Measurements from ENCODE around the gene ATP6AP1. TPM values are rescaled to one million over a fixed set of nuclear protein-coding genes. Genes with fewer than 3 reads are reported as not detected.

The ATP6AP1 gene
- total and polyA plus RNA-seq, 9 of the 15 experiments (the other 6 are each of a cell fraction or from before 2014, with no cell fraction given), result 8.3 to 90.5 (median 52.9) TPM

- TF ChIP-seq POLR2B (IDR thresholded peaks at IDR 0.05; ENCODE audit: low read depth, partially characterized antibody), result peak; percentile 100
- TF ChIP-seq HCFC1 (IDR thresholded peaks at IDR 0.05; ENCODE audit: low read depth, low read length), result peak; percentile 73
- peak; percentile 40; the same call in 1 of the 2 replicates for TF ChIP-seq NR2C2 (CRISPR knock-in tag; IDR thresholded peaks at IDR 0.05)
- peak; percentile 67; the same call in 1 of the 2 replicates for TF ChIP-seq NR2C2 (tag; IDR thresholded peaks at IDR 0.05)
- TF ChIP-seq ZNF165 (CRISPR knock-in tag; IDR thresholded peaks at IDR 0.05; ENCODE audit: borderline replicate concordance), result no peak
- peak; percentile 16 for TF ChIP-seq POU5F1 (IDR thresholded peaks at IDR 0.05; ENCODE audit: borderline replicate concordance, low read depth, low read length, partially characterized antibody)
- 0 out of 2 replicates have a peak, but pooled peaks have one; percentile 47 for TF ChIP-seq ZNF232 (CRISPR knock-in tag; IDR thresholded peaks at IDR 0.05)
- TF ChIP-seq RB1 (IDR thresholded peaks at IDR 0.05; ENCODE audit: low read depth), result peak; percentile 34
- no peak for TF ChIP-seq CBX3 (IDR thresholded peaks at IDR 0.05; ENCODE audit: borderline replicate concordance in 1 of 2, low read length in 2 of 2)
- TF ChIP-seq, protein P1, sequence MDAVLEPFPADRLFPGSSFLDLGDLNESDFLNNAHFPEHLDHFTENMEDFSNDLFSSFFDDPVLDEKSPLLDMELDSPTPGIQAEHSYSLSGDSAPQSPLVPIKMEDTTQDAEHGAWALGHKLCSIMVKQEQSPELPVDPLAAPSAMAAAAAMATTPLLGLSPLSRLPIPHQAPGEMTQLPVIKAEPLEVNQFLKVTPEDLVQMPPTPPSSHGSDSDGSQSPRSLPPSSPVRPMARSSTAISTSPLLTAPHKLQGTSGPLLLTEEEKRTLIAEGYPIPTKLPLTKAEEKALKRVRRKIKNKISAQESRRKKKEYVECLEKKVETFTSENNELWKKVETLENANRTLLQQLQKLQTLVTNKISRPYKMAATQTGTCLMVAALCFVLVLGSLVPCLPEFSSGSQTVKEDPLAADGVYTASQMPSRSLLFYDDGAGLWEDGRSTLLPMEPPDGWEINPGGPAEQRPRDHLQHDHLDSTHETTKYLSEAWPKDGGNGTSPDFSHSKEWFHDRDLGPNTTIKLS (IDR thresholded peaks at IDR 0.05; ENCODE audit: borderline replicate concordance, low read depth), result peak; percentile 74; the same call in 1 of the 2 replicates
- TF ChIP-seq HNRNPUL1 (IDR thresholded peaks at IDR 0.05; ENCODE audit: low read length), result 0 out of 2 replicates have a peak, but pooled peaks have one; percentile 59
- peak; percentile 73 for TF ChIP-seq DACH1 (IDR thresholded peaks at IDR 0.05; ENCODE audit: partially characterized antibody)
- TF ChIP-seq, protein P2, sequence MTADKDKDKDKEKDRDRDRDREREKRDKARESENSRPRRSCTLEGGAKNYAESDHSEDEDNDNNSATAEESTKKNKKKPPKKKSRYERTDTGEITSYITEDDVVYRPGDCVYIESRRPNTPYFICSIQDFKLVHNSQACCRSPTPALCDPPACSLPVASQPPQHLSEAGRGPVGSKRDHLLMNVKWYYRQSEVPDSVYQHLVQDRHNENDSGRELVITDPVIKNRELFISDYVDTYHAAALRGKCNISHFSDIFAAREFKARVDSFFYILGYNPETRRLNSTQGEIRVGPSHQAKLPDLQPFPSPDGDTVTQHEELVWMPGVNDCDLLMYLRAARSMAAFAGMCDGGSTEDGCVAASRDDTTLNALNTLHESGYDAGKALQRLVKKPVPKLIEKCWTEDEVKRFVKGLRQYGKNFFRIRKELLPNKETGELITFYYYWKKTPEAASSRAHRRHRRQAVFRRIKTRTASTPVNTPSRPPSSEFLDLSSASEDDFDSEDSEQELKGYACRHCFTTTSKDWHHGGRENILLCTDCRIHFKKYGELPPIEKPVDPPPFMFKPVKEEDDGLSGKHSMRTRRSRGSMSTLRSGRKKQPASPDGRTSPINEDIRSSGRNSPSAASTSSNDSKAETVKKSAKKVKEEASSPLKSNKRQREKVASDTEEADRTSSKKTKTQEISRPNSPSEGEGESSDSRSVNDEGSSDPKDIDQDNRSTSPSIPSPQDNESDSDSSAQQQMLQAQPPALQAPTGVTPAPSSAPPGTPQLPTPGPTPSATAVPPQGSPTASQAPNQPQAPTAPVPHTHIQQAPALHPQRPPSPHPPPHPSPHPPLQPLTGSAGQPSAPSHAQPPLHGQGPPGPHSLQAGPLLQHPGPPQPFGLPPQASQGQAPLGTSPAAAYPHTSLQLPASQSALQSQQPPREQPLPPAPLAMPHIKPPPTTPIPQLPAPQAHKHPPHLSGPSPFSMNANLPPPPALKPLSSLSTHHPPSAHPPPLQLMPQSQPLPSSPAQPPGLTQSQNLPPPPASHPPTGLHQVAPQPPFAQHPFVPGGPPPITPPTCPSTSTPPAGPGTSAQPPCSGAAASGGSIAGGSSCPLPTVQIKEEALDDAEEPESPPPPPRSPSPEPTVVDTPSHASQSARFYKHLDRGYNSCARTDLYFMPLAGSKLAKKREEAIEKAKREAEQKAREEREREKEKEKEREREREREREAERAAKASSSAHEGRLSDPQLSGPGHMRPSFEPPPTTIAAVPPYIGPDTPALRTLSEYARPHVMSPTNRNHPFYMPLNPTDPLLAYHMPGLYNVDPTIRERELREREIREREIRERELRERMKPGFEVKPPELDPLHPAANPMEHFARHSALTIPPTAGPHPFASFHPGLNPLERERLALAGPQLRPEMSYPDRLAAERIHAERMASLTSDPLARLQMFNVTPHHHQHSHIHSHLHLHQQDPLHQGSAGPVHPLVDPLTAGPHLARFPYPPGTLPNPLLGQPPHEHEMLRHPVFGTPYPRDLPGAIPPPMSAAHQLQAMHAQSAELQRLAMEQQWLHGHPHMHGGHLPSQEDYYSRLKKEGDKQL (CRISPR knock-in tag; IDR thresholded peaks at IDR 0.05; ENCODE audit: borderline replicate concordance), result 0 out of 2 replicates have a peak, but pooled peaks have one; percentile 27
- TF ChIP-seq KHSRP (IDR thresholded peaks at IDR 0.05), result no peak
- TF ChIP-seq NELFE (IDR thresholded peaks at IDR 0.05; ENCODE audit: insufficient read depth, insufficient read length), result peak; percentile 79
- peak; percentile 51 for TF ChIP-seq EGR1 (conservative IDR thresholded peaks at IDR 0.05)
- TF ChIP-seq, protein P3, sequence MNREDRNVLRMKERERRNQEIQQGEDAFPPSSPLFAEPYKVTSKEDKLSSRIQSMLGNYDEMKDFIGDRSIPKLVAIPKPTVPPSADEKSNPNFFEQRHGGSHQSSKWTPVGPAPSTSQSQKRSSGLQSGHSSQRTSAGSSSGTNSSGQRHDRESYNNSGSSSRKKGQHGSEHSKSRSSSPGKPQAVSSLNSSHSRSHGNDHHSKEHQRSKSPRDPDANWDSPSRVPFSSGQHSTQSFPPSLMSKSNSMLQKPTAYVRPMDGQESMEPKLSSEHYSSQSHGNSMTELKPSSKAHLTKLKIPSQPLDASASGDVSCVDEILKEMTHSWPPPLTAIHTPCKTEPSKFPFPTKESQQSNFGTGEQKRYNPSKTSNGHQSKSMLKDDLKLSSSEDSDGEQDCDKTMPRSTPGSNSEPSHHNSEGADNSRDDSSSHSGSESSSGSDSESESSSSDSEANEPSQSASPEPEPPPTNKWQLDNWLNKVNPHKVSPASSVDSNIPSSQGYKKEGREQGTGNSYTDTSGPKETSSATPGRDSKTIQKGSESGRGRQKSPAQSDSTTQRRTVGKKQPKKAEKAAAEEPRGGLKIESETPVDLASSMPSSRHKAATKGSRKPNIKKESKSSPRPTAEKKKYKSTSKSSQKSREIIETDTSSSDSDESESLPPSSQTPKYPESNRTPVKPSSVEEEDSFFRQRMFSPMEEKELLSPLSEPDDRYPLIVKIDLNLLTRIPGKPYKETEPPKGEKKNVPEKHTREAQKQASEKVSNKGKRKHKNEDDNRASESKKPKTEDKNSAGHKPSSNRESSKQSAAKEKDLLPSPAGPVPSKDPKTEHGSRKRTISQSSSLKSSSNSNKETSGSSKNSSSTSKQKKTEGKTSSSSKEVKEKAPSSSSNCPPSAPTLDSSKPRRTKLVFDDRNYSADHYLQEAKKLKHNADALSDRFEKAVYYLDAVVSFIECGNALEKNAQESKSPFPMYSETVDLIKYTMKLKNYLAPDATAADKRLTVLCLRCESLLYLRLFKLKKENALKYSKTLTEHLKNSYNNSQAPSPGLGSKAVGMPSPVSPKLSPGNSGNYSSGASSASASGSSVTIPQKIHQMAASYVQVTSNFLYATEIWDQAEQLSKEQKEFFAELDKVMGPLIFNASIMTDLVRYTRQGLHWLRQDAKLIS (CRISPR knock-in tag; IDR thresholded peaks at IDR 0.05), result peak; percentile 99
Observed at GRCh38 chrX:154397888-154398667, 30.4 kb upstream of the ATP6AP1 start, which contains the start of gene RPL10 (continued).

Measured in K562 (cell line).